ENCODE measurements around the gene SRPX2.

GRCh38 chrX:100599456-100599855 is 44.5 kb upstream of the SRPX2 start:
- no peak for TF ChIP-seq CTCF (IDR thresholded peaks at IDR 0.05)
- no peak for TF ChIP-seq POLR2A (IDR thresholded peaks at IDR 0.05)

Measured in uterus (tissue), 2 donors.